Neural crest cell (in vitro differentiated cells): Measurements from ENCODE around the gene CDK6. TPM values are rescaled to one million over a fixed set of nuclear protein-coding genes. Genes with fewer than 3 reads are reported as not detected.

Source experiments
- DNase-seq: peaks from one replicate; pipeline ENCODE4 v3.0.0; 2021; ENCODE audit warnings: low read depth, mixed read lengths, low spot score
- H3K27ac Mint-ChIP-seq: one replicate; pipeline ENCODE4 v1.8.0; 2021; ENCODE audit warnings: mild to moderate bottlenecking, mixed read lengths; ENCODE audit not compliant: unreplicated experiment
- H3K27me3 Mint-ChIP-seq: 2 replicates; pipeline ENCODE4 v1.8.0; 2021; ENCODE audit warnings: low read depth, mild to moderate bottlenecking, mixed read lengths
- H3K36me3 Mint-ChIP-seq: 2 replicates; pipeline ENCODE4 v1.8.0; 2021; ENCODE audit warnings: low read depth, mild to moderate bottlenecking, mixed read lengths
- H3K4me1 Mint-ChIP-seq: 2 replicates; pipeline ENCODE4 v1.8.0; 2021; ENCODE audit warnings: mixed read lengths
- H3K4me3 Mint-ChIP-seq: one replicate; pipeline ENCODE4 v1.8.0; 2021; ENCODE audit warnings: mild to moderate bottlenecking, mixed read lengths
- H3K9me3 Mint-ChIP-seq: 2 replicates; pipeline ENCODE4 v1.8.0; 2021; ENCODE audit warnings: mixed read lengths
- total RNA-seq: library from RNA; stranded (reverse); gene quantifications from 2 replicates; pipeline ENCODE4 v1.2.1, GENCODE V29; 2021
- TF ChIP-seq, protein P1 (sequence below): fragments of 200-600 bp; sonication (generic); conservative IDR thresholded peaks from 2 replicates; pipeline ENCODE4 v1.5.0; 2021; ENCODE audit warnings: antibody characterized with exemption, mild to moderate bottlenecking

CDK6 gene
- total RNA-seq, 1 donor from 2014 or later, result 42.9 TPM

DNA sequence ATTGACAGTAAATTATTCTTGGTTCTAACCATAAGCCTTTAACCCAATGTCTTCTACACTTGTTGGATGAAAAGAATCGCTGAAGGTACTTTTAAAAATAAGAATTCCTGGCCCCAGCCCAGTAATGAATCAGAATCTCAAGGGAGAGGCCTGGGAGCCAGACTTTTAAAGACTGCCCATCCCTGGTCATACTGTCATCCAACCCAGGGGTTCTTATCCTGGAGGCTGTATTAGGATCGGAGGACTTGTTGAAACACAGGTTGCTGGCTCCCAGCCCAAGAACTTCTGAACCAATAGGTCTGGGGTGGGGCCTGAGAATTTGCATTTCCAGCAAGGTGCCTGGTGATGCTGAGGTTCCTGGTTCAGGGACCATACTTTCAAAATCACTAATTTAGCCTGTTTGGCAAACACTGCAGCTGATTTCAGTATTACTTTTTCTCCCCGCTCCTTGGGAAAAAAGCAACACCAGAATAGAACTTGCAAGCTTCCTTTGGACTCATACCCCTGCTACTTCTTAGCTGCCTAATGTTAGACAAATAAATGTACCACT, 166.7 kb downstream of the CDK6 start:
- H3K4me1 Mint-ChIP-seq, result no peaks in the 10 kb centered on the region
- peaks cover 4% of the 10 kb centered on the region for H3K36me3 Mint-ChIP-seq
- TF ChIP-seq, protein P1, sequence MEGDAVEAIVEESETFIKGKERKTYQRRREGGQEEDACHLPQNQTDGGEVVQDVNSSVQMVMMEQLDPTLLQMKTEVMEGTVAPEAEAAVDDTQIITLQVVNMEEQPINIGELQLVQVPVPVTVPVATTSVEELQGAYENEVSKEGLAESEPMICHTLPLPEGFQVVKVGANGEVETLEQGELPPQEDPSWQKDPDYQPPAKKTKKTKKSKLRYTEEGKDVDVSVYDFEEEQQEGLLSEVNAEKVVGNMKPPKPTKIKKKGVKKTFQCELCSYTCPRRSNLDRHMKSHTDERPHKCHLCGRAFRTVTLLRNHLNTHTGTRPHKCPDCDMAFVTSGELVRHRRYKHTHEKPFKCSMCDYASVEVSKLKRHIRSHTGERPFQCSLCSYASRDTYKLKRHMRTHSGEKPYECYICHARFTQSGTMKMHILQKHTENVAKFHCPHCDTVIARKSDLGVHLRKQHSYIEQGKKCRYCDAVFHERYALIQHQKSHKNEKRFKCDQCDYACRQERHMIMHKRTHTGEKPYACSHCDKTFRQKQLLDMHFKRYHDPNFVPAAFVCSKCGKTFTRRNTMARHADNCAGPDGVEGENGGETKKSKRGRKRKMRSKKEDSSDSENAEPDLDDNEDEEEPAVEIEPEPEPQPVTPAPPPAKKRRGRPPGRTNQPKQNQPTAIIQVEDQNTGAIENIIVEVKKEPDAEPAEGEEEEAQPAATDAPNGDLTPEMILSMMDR, result no peak
- no peak overlapping the region for H3K27ac Mint-ChIP-seq
- H3K27me3 Mint-ChIP-seq, result no peaks in the 10 kb centered on the region
- peaks cover 3% of the 10 kb centered on the region for H3K9me3 Mint-ChIP-seq
- DNase-seq, result no peak
- H3K4me3 Mint-ChIP-seq, result no peak overlapping the region

DNA sequence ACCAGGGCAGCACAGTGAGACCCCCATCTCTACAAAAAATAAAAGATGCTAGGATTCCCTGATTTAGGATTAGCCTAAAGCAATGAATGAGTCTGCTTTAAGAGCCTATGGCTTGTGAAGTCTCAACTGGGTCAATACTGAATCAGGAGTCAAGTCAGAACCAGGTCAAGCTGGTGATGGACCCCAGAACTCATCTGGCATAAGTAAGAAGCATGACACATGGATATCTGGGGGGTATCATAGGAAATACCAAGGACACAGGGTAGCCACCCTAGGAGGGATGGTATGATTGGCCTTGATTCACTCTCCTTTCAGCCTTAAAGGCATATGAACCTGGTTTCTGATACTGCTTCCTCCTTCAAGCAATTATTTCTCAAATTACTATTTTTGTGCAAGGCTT, 167.8 kb downstream of the CDK6 start:
- no peaks in the 10 kb centered on the region for H3K4me1 Mint-ChIP-seq
- no peaks in the 10 kb centered on the region for H3K27me3 Mint-ChIP-seq
- peaks cover 4% of the 10 kb centered on the region for H3K36me3 Mint-ChIP-seq
- no peak overlapping the region for H3K4me3 Mint-ChIP-seq
- H3K9me3 Mint-ChIP-seq, result peaks cover 3% of the 10 kb centered on the region
- no peak for DNase-seq
- no peak overlapping the region for H3K27ac Mint-ChIP-seq
- TF ChIP-seq, protein P1, result no peak

DNA sequence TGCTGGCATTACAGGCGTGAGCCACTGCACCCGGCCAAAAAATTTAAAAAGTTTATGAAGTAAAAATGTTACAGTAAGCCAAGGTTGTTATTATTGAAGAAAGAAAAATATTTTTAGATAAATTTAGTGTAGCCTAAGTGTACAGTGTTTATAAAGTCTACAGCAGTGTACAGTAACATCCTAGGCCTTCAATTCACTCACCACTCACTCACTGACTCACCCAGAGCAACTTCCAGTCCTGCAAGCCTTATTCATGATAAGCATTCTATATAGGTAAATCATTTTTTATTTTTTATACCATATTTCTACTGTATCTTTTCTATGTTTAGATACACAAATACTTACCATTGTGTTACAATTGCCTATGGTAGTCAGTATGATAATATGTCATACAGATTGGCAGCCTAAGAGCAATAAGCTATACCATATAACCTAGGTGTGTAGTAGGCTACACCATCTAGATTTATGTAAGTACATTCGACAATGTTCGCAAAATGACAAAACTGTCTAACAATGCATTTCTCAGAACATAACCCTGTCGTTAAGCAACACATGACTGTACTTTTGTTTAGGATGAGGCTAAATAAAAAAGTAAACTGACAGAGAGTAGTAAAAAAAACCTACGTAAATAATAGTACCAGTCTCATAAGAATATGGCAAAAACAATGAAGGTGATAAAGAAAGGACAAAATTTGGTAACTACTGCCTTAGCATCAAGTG, 168.4 kb downstream of the CDK6 start:
- TF ChIP-seq, protein P1, result no peak
- H3K27ac Mint-ChIP-seq, result no peak overlapping the region
- no peaks in the 10 kb centered on the region for H3K27me3 Mint-ChIP-seq
- H3K4me1 Mint-ChIP-seq, result no peaks in the 10 kb centered on the region
- peaks cover 4% of the 10 kb centered on the region for H3K36me3 Mint-ChIP-seq
- no peak for DNase-seq
- no peak overlapping the region for H3K4me3 Mint-ChIP-seq
- no peaks in the 10 kb centered on the region for H3K9me3 Mint-ChIP-seq

DNA sequence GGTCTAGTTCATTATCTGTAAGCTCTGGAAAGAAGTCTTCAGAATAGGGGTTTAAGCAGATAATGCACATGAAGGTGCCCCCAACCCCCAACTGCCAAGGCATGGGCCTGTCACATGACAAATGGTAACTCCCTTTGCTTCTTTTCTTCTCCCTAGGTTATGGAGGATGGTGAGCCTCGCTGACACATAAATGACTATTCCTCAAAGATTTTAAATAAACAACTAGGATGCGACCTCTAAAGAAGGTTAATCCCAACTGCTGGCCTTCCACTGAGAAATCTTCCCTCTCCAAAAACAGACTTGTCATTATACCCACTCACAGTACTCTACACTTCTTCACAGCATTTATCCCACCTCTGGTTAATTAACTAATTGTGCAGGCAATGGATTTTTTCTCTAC, 170.4 kb downstream of the CDK6 start:
- no peak overlapping the region for H3K27ac Mint-ChIP-seq
- H3K4me3 Mint-ChIP-seq, result no peak overlapping the region
- no peaks in the 10 kb centered on the region for H3K4me1 Mint-ChIP-seq
- no peak for DNase-seq
- H3K9me3 Mint-ChIP-seq, result no peaks in the 10 kb centered on the region
- TF ChIP-seq, protein P1, result no peak
- H3K36me3 Mint-ChIP-seq, result peaks cover 4% of the 10 kb centered on the region
- no peaks in the 10 kb centered on the region for H3K27me3 Mint-ChIP-seq

DNA sequence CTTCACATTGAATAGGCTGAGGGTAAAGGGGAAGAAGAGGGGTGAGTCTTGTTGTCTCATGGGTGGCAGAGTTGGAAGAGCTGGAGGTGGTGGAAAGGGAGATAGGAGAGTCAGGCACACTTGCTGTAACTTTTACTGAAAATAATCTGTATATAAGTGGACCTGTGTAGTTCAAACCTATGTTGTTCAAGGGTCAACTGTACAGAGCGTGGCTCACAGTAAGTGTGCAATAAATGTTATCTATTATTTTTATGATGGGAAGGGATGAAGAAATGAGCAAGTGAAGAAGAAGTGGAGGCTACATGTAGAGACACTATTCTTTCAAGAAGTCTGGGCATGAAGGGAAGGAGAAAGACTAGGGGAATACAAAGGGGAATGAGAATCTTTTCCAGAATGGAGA, 174.7 kb downstream of the CDK6 start:
- no peak overlapping the region for H3K27ac Mint-ChIP-seq
- no peak for DNase-seq
- no peaks in the 10 kb centered on the region for H3K4me1 Mint-ChIP-seq
- H3K9me3 Mint-ChIP-seq, result no peaks in the 10 kb centered on the region
- H3K27me3 Mint-ChIP-seq, result no peaks in the 10 kb centered on the region
- TF ChIP-seq, protein P1, result no peak
- no peak overlapping the region for H3K4me3 Mint-ChIP-seq
- no peaks in the 10 kb centered on the region for H3K36me3 Mint-ChIP-seq
